Trophoblast cell (in vitro differentiated cells and primary cell): ENCODE measurements around the gene MXI1.

ENCODE experiments used
- DNase-seq, 2 donors: peaks; one replicate each; pipeline ENCODE4 v3.0.0-alpha.2; 2016
- H2AFZ ChIP-seq: 2 replicates; pipeline ENCODE4 v1.6.1; 2013; ENCODE audit warnings: low read length, moderate library complexity, mild to moderate bottlenecking; ENCODE audit not compliant: insufficient read depth, poor library complexity
- H2AK5ac ChIP-seq: 2 replicates; pipeline ENCODE4 v1.6.1; 2013; ENCODE audit warnings: mild to moderate bottlenecking, low read length
- H2BK120ac ChIP-seq: 2 replicates; pipeline ENCODE4 v1.6.1; 2013; ENCODE audit warnings: low read length, mild to moderate bottlenecking, moderate library complexity; ENCODE audit not compliant: insufficient read depth, poor library complexity
- H2BK12ac ChIP-seq: 2 replicates; pipeline ENCODE4 v1.6.1; 2013; ENCODE audit warnings: mild to moderate bottlenecking, low read length, moderate library complexity
- H2BK5ac ChIP-seq: 2 replicates; pipeline ENCODE4 v1.6.1; 2013; ENCODE audit warnings: low read length, low read depth, moderate library complexity, mild to moderate bottlenecking; ENCODE audit not compliant: poor library complexity
- H3K14ac ChIP-seq: 2 replicates; pipeline ENCODE4 v1.6.1; 2013; ENCODE audit warnings: mild to moderate bottlenecking, low read length
- H3K18ac ChIP-seq: 2 replicates; pipeline ENCODE4 v1.6.1; 2013; ENCODE audit warnings: mild to moderate bottlenecking, low read length
- H3K23ac ChIP-seq: 2 replicates; pipeline ENCODE4 v1.6.1; 2013; ENCODE audit warnings: low read length
- H3K27ac ChIP-seq: 2 replicates; pipeline ENCODE4 v1.5.1; 2013; ENCODE audit warnings: low read depth, mild to moderate bottlenecking, inconsistent platforms, low read length, moderate library complexity
- H3K27me3 ChIP-seq: 2 replicates; pipeline ENCODE4 v1.6.1; 2013; ENCODE audit warnings: inconsistent platforms, mild to moderate bottlenecking, low read length, moderate library complexity; ENCODE audit not compliant: insufficient read depth
- H3K36me3 ChIP-seq, 2 experiments: 1 replicate in 1 of 2; 2 replicates in 1 of 2; pipeline ENCODE4 v1.6.1; 2013; ENCODE audit warnings: low read length in 2 of 2, mild to moderate bottlenecking in 2 of 2, moderate library complexity in 1 of 2; ENCODE audit not compliant: insufficient read depth in 2 of 2, control insufficient read depth in 1 of 2
- H3K4ac ChIP-seq: 2 replicates; pipeline ENCODE4 v1.6.1; 2013; ENCODE audit warnings: low read depth, mild to moderate bottlenecking, low read length, moderate library complexity
- H3K4me1 ChIP-seq, 2 experiments: 1 replicate in 1 of 2; 2 replicates in 1 of 2; pipeline ENCODE4 v1.6.1; 2013; ENCODE audit warnings: low read length in 2 of 2, mild to moderate bottlenecking in 2 of 2, moderate library complexity in 1 of 2; ENCODE audit not compliant: insufficient read depth in 2 of 2, control insufficient read depth in 1 of 2
- H3K4me2 ChIP-seq: 2 replicates; pipeline ENCODE4 v1.6.1; 2013; ENCODE audit warnings: inconsistent platforms, mild to moderate bottlenecking, low read length, moderate library complexity
- H3K4me3 ChIP-seq: 2 replicates; pipeline ENCODE4 v1.5.1; 2013; ENCODE audit warnings: mild to moderate bottlenecking, low read depth, low read length, inconsistent platforms
- H3K79me1 ChIP-seq: one replicate; pipeline ENCODE4 v1.6.1; 2013; ENCODE audit warnings: low read length
- H3K79me2 ChIP-seq: 2 replicates; pipeline ENCODE4 v1.6.1; 2013; ENCODE audit warnings: low read length, mild to moderate bottlenecking; ENCODE audit not compliant: control insufficient read depth, insufficient read depth, poor library complexity
- H3K9ac ChIP-seq: 2 replicates; pipeline ENCODE4 v1.6.1; 2013; ENCODE audit warnings: mild to moderate bottlenecking, low read length
- H3K9me3 ChIP-seq: 2 replicates; pipeline ENCODE4 v1.6.1; 2013; ENCODE audit warnings: low read depth, mild to moderate bottlenecking, control low read depth, inconsistent platforms, low read length; ENCODE audit not compliant: insufficient read depth
- H4K12ac ChIP-seq: 2 replicates; pipeline ENCODE4 v1.6.1; 2013; ENCODE audit warnings: low read depth, mild to moderate bottlenecking, low read length, moderate library complexity
- H4K8ac ChIP-seq: 2 replicates; pipeline ENCODE4 v1.6.1; 2013; ENCODE audit warnings: low read depth, mild to moderate bottlenecking, low read length, moderate library complexity
- H4K91ac ChIP-seq: one replicate; pipeline ENCODE4 v1.6.1; 2013; ENCODE audit warnings: low read depth, mild to moderate bottlenecking, low read length, moderate library complexity
- WGBS: extraction: QIAGEN DNeasy Blood & Tissue Kit; methylation state at CpG from one replicate; pipeline ENCODE4 v1.1.7; 2013; ENCODE audit warnings: missing lambda C conversion rate; ENCODE audit not compliant: insufficient read length, insufficient coverage; ENCODE audit errors: extremely low coverage; 5-methylcytosine and 5-hydroxymethylcytosine counted together

Gene MXI1

DNA sequence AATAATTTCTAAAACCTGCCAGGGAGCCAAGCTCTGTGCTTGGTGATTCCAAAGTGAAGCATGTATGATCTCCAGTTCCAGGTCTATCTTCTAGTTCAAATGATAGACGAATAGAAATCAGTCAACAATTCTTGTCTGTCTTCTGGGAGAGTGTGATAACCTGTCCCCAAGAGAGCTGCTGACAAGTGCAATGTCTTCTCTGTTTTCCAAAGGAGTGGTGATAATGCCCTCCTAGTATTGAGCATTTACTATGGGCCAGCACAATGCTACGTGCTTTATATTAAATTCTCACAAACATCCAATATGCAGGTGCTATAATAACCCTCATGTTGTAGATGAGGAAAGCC, 10.2 kb downstream of the MXI1 start:
- H4K91ac ChIP-seq = no peak overlapping the region

GRCh38 chr10:110218632-110219031, 11.2 kb downstream of the MXI1 start:
- Histone ChIP-seq H3K79me2 (no peaks in the 10 kb centered on the region), H3K4ac (no peak overlapping the region), H3K4me3 (no peak overlapping the region)

More for the DNA sequence above, 10.2 kb downstream of the MXI1 start:
- Histone ChIP-seq H3K4me3 (no peak overlapping the region), H3K27me3 (no peaks in the 10 kb centered on the region), H3K4me1 (peaks cover 0 to 3% of the 10 kb centered on the region in 2 experiments), H3K79me1 (no peaks in the 10 kb centered on the region), H3K27ac (no peak overlapping the region), H4K8ac (no peak overlapping the region), H3K9me3 (no peaks in the 10 kb centered on the region), H3K4me2 (no peak overlapping the region), H4K12ac (no peak overlapping the region), H3K79me2 (no peaks in the 10 kb centered on the region), H3K18ac (no peak overlapping the region), H2AK5ac (no peak overlapping the region), H3K9ac (no peak overlapping the region), H2BK5ac (no peak overlapping the region), H3K14ac (no peak overlapping the region), H3K4ac (no peak overlapping the region), H2BK12ac (no peak overlapping the region), H3K36me3 (no peaks in the 10 kb centered on the region), H2AFZ (no peak overlapping the region), H2BK120ac (no peak overlapping the region), H3K23ac (no peak overlapping the region)
- no CpG with 5 or more reads among the region's 2 CpGs for WGBS
- no peak for DNase-seq

DNA sequence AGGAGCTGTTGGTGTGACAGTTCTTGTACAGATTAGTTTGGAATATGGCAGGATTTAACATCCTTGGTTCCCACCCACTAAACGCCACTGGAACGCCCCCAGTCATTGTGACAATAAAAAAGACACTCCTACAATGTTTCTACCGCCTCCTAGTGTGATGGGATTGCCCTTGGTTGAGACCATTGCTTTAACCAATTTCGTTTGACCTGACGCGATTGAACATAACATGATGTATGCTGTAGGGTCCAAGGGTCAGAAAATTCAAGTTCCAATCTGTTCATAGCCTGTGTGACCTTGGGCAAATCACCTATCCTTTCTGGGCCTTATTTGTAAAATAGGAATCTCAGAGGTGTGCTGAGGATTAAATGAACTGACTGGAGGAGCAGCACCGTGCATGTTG, 12.5 kb downstream of the MXI1 start:
- Histone ChIP-seq H3K4ac (no peak overlapping the region), H3K36me3 (no peaks in the 10 kb centered on the region), H3K4me3 (no peak overlapping the region), H4K8ac (no peak overlapping the region), H3K14ac (no peak overlapping the region), H3K27ac (no peak overlapping the region), H2BK12ac (no peak overlapping the region), H4K12ac (no peak overlapping the region), H2BK5ac (no peak overlapping the region), H3K4me2 (no peak overlapping the region), H3K4me1 (peaks cover 0 to 3% of the 10 kb centered on the region in 2 experiments), H3K23ac (no peak overlapping the region), H3K27me3 (no peaks in the 10 kb centered on the region), H3K9ac (no peak overlapping the region), H2BK120ac (no peak overlapping the region), H2AK5ac (no peak overlapping the region), H3K79me2 (no peaks in the 10 kb centered on the region), H3K18ac (no peak overlapping the region), H2AFZ (no peak overlapping the region), H3K79me1 (no peaks in the 10 kb centered on the region), H3K9me3 (no peaks in the 10 kb centered on the region), H4K91ac (no peak overlapping the region)
- DNase-seq = no peak
- no CpG with 5 or more reads among the region's 7 CpGs for WGBS

More at GRCh38 chr10:110218632-110219031, 11.2 kb downstream of the MXI1 start:
- Histone ChIP-seq H2AK5ac (no peak overlapping the region), H3K27ac (no peak overlapping the region), H2BK5ac (no peak overlapping the region), H3K23ac (no peak overlapping the region), H3K9ac (no peak overlapping the region), H3K4me2 (no peak overlapping the region), H3K9me3 (no peaks in the 10 kb centered on the region), H4K12ac (no peak overlapping the region), H3K36me3 (no peaks in the 10 kb centered on the region), H4K8ac (no peak overlapping the region), H2BK12ac (no peak overlapping the region), H3K4me1 (peaks cover 0 to 3% of the 10 kb centered on the region in 2 experiments), H3K14ac (no peak overlapping the region), H3K27me3 (no peaks in the 10 kb centered on the region), H3K79me1 (no peaks in the 10 kb centered on the region), H3K18ac (no peak overlapping the region), H2AFZ (no peak overlapping the region), H4K91ac (no peak overlapping the region), H2BK120ac (no peak overlapping the region)
- no peak for DNase-seq
- no CpG with 5 or more reads among the region's 6 CpGs for WGBS

DNA sequence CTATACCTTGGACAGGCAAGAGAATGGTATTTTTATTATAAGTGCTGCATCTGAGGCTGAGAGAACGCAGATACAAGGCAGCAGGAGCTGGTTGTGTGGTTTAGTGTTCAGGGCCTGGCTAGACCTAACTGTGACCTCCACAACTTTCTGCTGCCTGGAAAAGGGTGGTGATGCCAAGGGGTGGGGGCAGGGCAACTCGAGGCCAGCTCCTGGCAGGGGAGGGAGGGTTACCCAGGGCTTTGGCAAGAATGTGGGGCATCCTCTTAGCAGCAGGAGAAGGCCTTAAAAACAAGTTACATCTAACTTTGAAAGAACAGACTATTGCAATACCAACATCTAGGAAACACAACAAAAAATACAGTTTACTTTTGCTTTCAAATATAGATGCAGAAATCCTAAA, 13.0 kb downstream of the MXI1 start:
- Histone ChIP-seq H4K12ac (no peak overlapping the region), H3K27ac (no peak overlapping the region), H3K79me2 (no peaks in the 10 kb centered on the region), H3K27me3 (no peaks in the 10 kb centered on the region), H3K9ac (no peak overlapping the region), H3K18ac (no peak overlapping the region), H2AK5ac (no peak overlapping the region), H2AFZ (no peak overlapping the region), H2BK120ac (no peak overlapping the region), H3K23ac (no peak overlapping the region), H3K36me3 (no peaks in the 10 kb centered on the region), H3K4me1 (peaks cover 0 to 3% of the 10 kb centered on the region in 2 experiments), H3K4me2 (no peak overlapping the region), H4K8ac (no peak overlapping the region), H3K9me3 (no peaks in the 10 kb centered on the region), H2BK12ac (no peak overlapping the region), H3K4me3 (no peak overlapping the region), H3K4ac (no peak overlapping the region), H4K91ac (no peak overlapping the region), H2BK5ac (no peak overlapping the region), H3K79me1 (no peaks in the 10 kb centered on the region), H3K14ac (no peak overlapping the region)
- no CpG with 5 or more reads among the region's 2 CpGs for WGBS
- no peak for DNase-seq
